Measurements from ENCODE around the gene ZNF14.
"Not testable (repeated sequence)": the region's sequence is repeated elsewhere in the genome, so short reads cannot be mapped to it uniquely, and the experiment has no call there.

Gene ZNF14

GRCh38 chr19:19686580-19686979 lies 46.3 kb downstream of the ZNF14 start:
- DNase-seq = no peak

DNA sequence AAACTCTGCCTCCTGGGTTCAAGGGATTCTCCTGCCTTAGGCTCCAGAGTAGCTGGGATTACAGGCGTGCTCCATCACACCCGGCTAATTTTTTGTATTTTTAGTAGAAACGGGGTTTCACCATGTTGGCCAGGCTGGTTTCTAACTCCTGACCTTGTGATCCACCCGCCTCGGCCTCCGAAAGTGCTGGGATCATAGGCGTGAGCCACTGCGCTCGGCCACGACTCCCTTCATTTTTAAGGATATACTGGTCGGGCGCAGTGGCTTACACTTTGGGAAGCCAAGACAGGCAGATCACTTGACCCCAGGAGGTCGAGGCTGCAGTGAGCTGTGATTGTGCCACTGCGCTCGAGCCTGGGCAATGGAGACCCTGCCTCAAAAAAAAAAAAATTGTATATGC lies 46.8 kb downstream of the ZNF14 start:
- not testable (repeated sequence) for DNase-seq

DNA sequence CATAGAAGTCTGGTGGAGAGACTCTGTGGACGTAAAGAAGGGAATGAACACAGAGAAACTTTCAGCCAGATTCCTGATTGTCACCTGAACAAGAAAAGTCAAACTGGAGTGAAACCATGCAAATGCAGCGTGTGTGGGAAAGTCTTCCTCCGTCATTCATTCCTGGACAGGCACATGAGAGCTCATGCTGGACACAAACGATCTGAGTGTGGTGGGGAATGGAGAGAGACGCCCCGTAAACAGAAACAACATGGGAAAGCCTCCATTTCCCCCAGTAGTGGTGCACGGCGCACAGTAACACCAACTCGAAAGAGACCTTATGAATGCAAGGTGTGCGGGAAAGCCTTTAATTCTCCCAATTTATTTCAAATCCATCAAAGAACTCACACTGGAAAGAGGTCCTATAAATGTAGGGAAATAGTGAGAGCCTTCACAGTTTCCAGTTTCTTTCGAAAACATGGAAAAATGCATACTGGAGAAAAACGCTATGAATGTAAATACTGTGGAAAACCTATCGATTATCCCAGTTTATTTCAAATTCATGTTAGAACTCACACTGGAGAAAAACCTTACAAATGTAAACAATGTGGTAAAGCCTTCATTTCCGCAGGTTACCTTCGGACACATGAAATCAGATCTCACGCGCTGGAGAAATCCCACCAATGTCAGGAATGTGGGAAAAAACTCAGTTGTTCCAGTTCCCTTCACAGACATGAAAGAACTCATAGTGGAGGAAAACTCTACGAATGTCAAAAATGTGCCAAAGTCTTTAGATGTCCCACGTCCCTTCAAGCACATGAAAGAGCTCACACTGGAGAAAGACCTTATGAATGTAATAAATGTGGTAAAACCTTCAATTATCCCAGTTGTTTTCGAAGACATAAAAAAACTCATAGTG lies 53.5 kb downstream of the ZNF14 start:
- DNase-seq = no peak

DNA sequence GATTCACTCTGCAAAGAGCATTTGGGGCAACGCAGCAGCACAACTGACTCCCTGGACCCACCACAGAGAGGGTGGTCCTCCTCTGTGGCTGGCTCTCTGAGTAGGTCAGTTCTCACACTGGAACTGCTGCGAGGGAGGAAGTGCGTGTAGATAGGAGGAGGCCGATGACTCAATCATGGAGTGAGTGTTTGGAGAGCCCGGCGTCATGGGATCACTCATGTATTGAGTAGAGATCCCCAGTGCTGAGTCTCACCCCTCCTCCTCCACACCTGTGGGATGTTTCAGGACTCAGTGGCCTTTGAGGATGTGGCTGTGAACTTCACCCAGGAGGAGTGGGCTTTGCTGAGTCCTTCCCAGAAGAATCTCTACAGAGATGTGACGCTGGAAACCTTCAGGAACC lies 55.3 kb downstream of the ZNF14 start:
- no peak for DNase-seq

GRCh38 chr19:19674315-19674714 lies 58.6 kb downstream of the ZNF14 start:
- DNase-seq = no peak

DNA sequence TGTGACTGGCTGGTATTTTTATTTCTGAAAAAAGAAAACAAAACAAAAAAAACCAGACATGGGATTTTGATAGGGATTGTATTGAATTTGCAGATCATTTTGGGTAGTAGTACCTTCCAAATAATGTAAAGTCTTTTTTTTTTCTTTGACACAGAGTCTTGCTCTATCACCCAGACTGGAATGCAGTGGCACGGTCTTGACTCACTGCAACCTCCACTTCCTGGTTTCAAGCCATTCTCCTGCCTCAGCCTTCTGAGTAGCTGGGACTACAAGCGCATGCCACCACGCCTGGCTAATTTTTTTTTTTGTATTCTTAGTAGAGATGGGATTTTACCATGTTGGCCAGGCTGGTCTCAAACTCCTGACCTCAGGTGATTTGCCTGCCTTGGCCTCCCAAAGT lies 60.1 kb downstream of the ZNF14 start:
- no peak for DNase-seq

- no peak for DNase-seq
Observed at GRCh38 chr19:19670070-19670551, 62.8 kb downstream of the ZNF14 start.

- DNase-seq = peak; percentile 97 to 98
Observed at GRCh38 chr19:19668230-19669012, 64.5 kb downstream of the ZNF14 start, which contains the start of gene ZNF101. ZNF101 (plus strand) TSS chr19:19668839; CDS start chr19:19668964, 125 bp downstream.

- not testable (repeated sequence) for DNase-seq
Observed at GRCh38 chr19:19665420-19665948, 67.4 kb downstream of the ZNF14 start.

DNA sequence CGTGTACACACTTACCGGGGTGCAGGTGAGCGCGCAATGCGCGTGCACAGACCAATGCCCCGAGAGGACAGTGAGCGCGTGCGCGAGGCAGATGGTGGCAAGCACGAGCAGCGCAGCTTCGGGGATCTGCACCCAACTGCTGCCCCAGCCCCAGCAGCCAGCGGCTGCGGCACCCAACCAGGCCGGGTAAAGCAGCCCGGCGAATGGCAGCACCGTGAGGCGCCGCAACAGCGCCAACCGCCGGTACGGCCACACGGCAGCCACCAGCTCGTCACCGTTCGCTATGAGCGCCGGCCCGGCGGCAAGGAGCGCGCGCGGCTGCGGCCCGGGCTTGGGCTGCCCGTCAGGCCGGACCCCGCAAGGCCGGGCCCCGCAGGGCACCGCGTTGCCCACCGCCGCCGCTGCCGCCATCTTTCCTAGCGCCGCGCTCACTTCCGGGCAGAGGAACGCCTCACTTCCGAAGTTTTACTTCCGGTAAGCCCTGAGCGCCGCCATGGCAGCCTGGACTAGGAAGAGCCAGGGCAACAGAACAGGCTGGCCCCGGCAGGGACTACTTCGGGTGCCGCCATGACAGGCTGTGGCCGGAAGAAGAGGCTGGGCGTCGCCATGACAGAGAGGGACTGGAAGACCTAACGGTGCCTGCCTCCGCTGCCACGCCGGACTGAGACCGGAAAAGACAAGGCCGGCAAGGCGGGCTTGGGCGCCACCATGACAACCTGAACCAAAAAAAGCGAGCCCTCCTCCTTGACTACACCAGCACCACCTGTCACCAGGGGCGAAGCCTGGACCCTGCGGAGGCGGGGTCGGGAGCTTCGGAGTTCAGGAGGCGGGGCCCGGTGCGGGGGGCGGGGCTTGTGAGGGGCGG lies 69.4 kb downstream of the ZNF14 start, which contains the start of gene ATP13A1:
TSS of gene ATP13A1 (minus strand) at position 421 of the 865 bp plus-strand sequence. CDS start at position 411, 10 bp downstream.
- peak; percentile 93 for DNase-seq

- no peak for DNase-seq
Observed at GRCh38 chr19:19662871-19663255, 70.0 kb downstream of the ZNF14 start.

DNA sequence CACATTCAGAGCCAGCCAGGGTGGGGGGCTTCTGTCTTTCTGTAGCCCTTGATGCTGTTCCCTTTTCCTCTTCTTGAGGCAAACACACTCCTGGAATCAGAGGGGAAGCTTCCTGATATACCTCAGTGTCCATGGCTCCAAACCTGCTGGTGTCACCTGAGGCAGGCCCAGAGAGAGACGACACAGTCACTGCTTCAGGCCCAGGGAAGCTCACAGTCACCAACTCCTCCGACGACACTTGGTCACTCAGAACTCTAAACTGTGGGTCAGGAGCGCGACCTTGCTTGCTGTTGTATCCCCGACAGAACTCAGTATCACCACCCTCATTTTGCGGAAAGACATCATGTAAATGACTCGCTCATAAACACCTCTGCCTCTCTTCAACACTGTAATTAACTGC lies 70.6 kb downstream of the ZNF14 start:
- no peak for DNase-seq

- DNase-seq = peak; percentile 52 to 61
Observed at GRCh38 chr19:19661675-19662251, 71.1 kb downstream of the ZNF14 start.

GRCh38 chr19:19661141-19661674 lies 71.7 kb downstream of the ZNF14 start:
- DNase-seq = no peak

Data from activated T-cell treated with anti-CD3 and anti-CD28 coated beads, Interleukin-2, amount 50 U/mL, for 48 hours (primary cell).